Sigmoid colon (tissue), 7 donors: ENCODE measurements around the gene RHOH. TPM values are rescaled to one million over a fixed set of nuclear protein-coding genes. Genes with fewer than 3 reads are reported as not detected.
"Not testable (repeated sequence)": the region's sequence is repeated elsewhere in the genome, so short reads cannot be mapped to it uniquely, and the experiment has no call there.

Experiments
- DNase-seq: peaks from one replicate; pipeline ENCODE4 v3.0.0-alpha.2; 2019
- H3K27ac ChIP-seq, 4 donors: fragments of 200-600 bp; sonication (generic); one replicate each; pipeline ENCODE4 v1.5.1; 2016 to 2019; ENCODE audit warnings: mild to moderate bottlenecking in 1 of 4
- H3K27me3 ChIP-seq, 3 donors: fragments of 200-600 bp; sonication (generic); one replicate each; pipeline ENCODE4 v1.5.1; 2019; ENCODE audit warnings: mild to moderate bottlenecking in 1 of 3
- H3K36me3 ChIP-seq, 4 donors: fragments of 200-600 bp; sonication (generic); one replicate each; pipeline ENCODE4 v1.5.1; 2016 to 2019
- H3K4me1 ChIP-seq, 4 donors: fragments of 200-600 bp; sonication (generic); one replicate each; pipeline ENCODE4 v1.5.1; 2017 to 2019
- H3K4me3 ChIP-seq, 4 donors: fragments of 200-600 bp; sonication (generic); one replicate each; pipeline ENCODE4 v1.5.1; 2017 to 2019; ENCODE audit warnings: mild to moderate bottlenecking in 2 of 4, moderate library complexity in 1 of 4
- H3K9me3 ChIP-seq, 4 donors: fragments of 200-600 bp in 3 of 4; sonication (generic) in 3 of 4; one replicate each; pipeline versions ENCODE4 v1.5.1 to v1.6.1; 2013 to 2019
- CTCF ChIP-seq, 4 experiments: fragments of 450-650 bp in 3 of 4; fragments of 200-600 bp in 1 of 4; IDR thresholded peaks; one replicate each; pipeline ENCODE4 v1.5.1; 2016 to 2019; ENCODE audit warnings: antibody characterized with exemption in 4 of 4, mild to moderate bottlenecking in 3 of 4, moderate library complexity in 2 of 4
- EP300 ChIP-seq, 4 donors: sonication (generic); formaldehyde crosslinking; IDR thresholded peaks; one replicate each; pipeline ENCODE4 v1.6.1; 2017; ENCODE audit warnings: antibody characterized with exemption in 4 of 4
- POLR2A ChIP-seq, 2 donors: fragments of 450-650 bp; IDR thresholded peaks; one replicate each; pipeline ENCODE4 v1.6.1; 2016; ENCODE audit warnings: antibody characterized with exemption in 2 of 2, mild to moderate bottlenecking in 2 of 2, moderate library complexity in 2 of 2
- POLR2AphosphoS5 ChIP-seq, 4 donors: sonication (generic); formaldehyde crosslinking; IDR thresholded peaks; one replicate each; pipeline ENCODE4 v1.6.1; 2017; ENCODE audit warnings: antibody characterized with exemption in 4 of 4
- WGBS, 2 donors: extraction: QIAGEN DNeasy Blood & Tissue Kit; methylation state at CpG; one replicate each; pipeline ENCODE4 v1.1.7; 2013; 5-methylcytosine and 5-hydroxymethylcytosine counted together
- intact Hi-C: fragments of 100-400 bp; cut with DNase I; formaldehyde crosslinking; loops from one replicate; pipeline ENCODE4 v1.15.1; 2023
- polyA plus RNA-seq, 3 donors: library from polyadenylated mRNA; stranded (reverse); fragments of 200-250 nt; gene quantifications; one replicate each; pipeline ENCODE4 v1.2.3, GENCODE V29; 2013
- total RNA-seq, 4 donors: library from RNA; depleted of rRNA; stranded (reverse); fragments of >200 nt; gene quantifications; one replicate each; pipeline ENCODE4 v1.1.0, GENCODE V29; 2016
- donor health status: healthy with polysubstance abuse.
- donor health status: Bipolar disorder and iron deficiency.
- donor health status: healthy.

Gene RHOH
- total and polyA plus RNA-seq, 7 donors, result 0.49 to 38.8 (median 1.4) TPM

- Histone ChIP-seq H3K36me3 (no peaks in the 10 kb centered on the region), H3K4me3 (no peak overlapping the region), H3K4me1 (no peaks in the 10 kb centered on the region), H3K27ac (no peak overlapping the region), H3K27me3 (no peaks in the 10 kb centered on the region), H3K9me3 (no peaks in the 10 kb centered on the region)
- intact Hi-C loops, result no loop called here
- DNase-seq, result no peak
- no peak for TF ChIP-seq POLR2A (IDR thresholded peaks at IDR 0.05)
- no peak for TF ChIP-seq CTCF (IDR thresholded peaks at IDR 0.05)
- TF ChIP-seq POLR2AphosphoS5 (IDR thresholded peaks at IDR 0.05), result no peak
- TF ChIP-seq EP300 (IDR thresholded peaks at IDR 0.05), result no peak
- 93 to 95% methylated on average over 2 of the region's 2 CpGs for WGBS, 2 donors
These were observed 95.5 kb downstream of the RHOH start for GRCh38 chr4:40292313-40292759.

- Histone ChIP-seq H3K4me1 (no peaks in the 10 kb centered on the region), H3K4me3 (no peak overlapping the region), H3K27ac (no peak overlapping the region), H3K36me3 (no peaks in the 10 kb centered on the region), H3K9me3 (no peaks in the 10 kb centered on the region), H3K27me3 (no peaks in the 10 kb centered on the region)
- DNase-seq, result peak; percentile 6
- WGBS, 2 donors, result 91 to 97% methylated on average over 1 of the region's 1 CpG
- intact Hi-C loops, result no loop called here
- TF ChIP-seq CTCF (IDR thresholded peaks at IDR 0.05), result no peak
- TF ChIP-seq EP300 (IDR thresholded peaks at IDR 0.05), result no peak
- no peak for TF ChIP-seq POLR2A (IDR thresholded peaks at IDR 0.05)
- TF ChIP-seq POLR2AphosphoS5 (IDR thresholded peaks at IDR 0.05), result no peak
These were observed 97.5 kb downstream of the RHOH start for GRCh38 chr4:40294339-40294738.

GRCh38 chr4:40295030-40295429, 98.2 kb downstream of the RHOH start:
- intact Hi-C loops, H3K4me1 ChIP-seq, H3K9me3 ChIP-seq, H3K27me3 ChIP-seq, H3K36me3 ChIP-seq, H3K27ac ChIP-seq, H3K4me3 ChIP-seq, DNase-seq: not testable (repeated sequence)

GRCh38 chr4:40295572-40295971, 98.7 kb downstream of the RHOH start:
- TF ChIP-seq CTCF (IDR thresholded peaks at IDR 0.05) (no peak), EP300 (IDR thresholded peaks at IDR 0.05) (no peak)
- intact Hi-C loops, result no loop called here
- 96% methylated on average over 4 of the region's 4 CpGs for WGBS, 2 donors

More at GRCh38 chr4:40295572-40295971, 98.7 kb downstream of the RHOH start:
- no peak for DNase-seq
- Histone ChIP-seq H3K9me3 (no peaks in the 10 kb centered on the region), H3K4me3 (no peak overlapping the region), H3K36me3 (no peaks in the 10 kb centered on the region), H3K27me3 (no peaks in the 10 kb centered on the region), H3K4me1 (no peaks in the 10 kb centered on the region), H3K27ac (no peak overlapping the region)

Other genes starting within 250 kb of the RHOH start
- gene PDS5A, start 219.1 kb upstream of the RHOH start, total RNA-seq, result 10 to 100 TPM; 57.1 to 69.6 (median 63.5) TPM
- gene PDS5A, start 219.1 kb upstream of the RHOH start, polyA plus RNA-seq, result 10 to 100 TPM; 16.8 to 23.9 (median 21.3) TPM
- gene N4BP2, start 140.2 kb upstream of the RHOH start, total RNA-seq, result 10 to 100 TPM in 1 of 4 donors, 1 to 10 TPM in 3; 7.9 to 11.9 (median 9.2) TPM
- gene N4BP2, start 140.2 kb upstream of the RHOH start, polyA plus RNA-seq, result 1 to 10 TPM; 1.4 to 2.7 (median 2.4) TPM
- not detected for gene CHRNA9, start 138.3 kb downstream of the RHOH start, total RNA-seq
- not detected for gene CHRNA9, start 138.3 kb downstream of the RHOH start, polyA plus RNA-seq